ENCODE data around the gene CTIF.

CTIF gene

DNA sequence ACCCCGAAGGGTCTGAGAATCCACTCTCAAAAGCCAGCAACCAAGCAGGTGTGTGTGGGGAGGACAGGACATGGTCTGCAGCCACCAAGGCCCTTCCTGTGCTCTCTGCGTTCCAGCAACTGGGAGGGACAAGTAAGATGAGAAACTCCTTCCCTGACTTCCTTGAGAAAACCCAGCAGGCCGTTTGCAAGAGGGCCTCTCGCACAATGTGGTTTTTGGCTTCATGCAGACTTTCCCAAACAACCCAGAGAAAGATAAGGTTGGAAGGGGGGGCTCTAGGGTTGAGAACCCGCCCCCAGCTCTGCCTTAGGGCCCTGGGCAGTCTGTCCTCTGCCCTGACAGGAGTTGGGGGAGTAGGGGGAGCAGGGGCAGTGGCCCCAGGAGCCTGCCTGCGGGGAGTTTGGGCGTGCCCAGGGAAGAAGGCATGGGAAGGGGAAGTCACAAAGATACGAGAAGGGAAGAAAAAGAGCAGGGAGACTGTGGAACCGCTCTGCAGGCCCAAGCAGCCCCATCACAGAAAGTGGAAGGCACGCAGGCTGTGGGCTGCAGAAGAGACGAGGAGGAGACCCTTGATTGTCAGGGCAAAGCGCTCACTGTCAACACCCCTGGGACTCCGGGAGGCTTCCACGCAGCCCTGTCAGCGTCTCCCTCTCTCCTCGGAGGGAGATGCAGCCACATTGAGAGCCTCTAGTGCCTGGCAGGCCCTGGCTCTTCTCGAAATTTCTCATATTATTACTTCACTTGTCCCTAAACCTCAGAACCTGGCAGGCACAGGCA, 312.2 kb downstream of the CTIF start:
- DNase-seq: no peak
- peaks cover 85% of the 10 kb centered on the region for H3K4me1 Mint-ChIP-seq
- TF ChIP-seq, protein P1, sequence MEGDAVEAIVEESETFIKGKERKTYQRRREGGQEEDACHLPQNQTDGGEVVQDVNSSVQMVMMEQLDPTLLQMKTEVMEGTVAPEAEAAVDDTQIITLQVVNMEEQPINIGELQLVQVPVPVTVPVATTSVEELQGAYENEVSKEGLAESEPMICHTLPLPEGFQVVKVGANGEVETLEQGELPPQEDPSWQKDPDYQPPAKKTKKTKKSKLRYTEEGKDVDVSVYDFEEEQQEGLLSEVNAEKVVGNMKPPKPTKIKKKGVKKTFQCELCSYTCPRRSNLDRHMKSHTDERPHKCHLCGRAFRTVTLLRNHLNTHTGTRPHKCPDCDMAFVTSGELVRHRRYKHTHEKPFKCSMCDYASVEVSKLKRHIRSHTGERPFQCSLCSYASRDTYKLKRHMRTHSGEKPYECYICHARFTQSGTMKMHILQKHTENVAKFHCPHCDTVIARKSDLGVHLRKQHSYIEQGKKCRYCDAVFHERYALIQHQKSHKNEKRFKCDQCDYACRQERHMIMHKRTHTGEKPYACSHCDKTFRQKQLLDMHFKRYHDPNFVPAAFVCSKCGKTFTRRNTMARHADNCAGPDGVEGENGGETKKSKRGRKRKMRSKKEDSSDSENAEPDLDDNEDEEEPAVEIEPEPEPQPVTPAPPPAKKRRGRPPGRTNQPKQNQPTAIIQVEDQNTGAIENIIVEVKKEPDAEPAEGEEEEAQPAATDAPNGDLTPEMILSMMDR (IDR thresholded peaks at IDR 0.05): no peak
- peaks cover 3% of the 10 kb centered on the region for H3K27me3 Mint-ChIP-seq (ENCODE audit: low read depth, poor library complexity)
- peak overlapping the region; percentile 93 for H3K27ac Mint-ChIP-seq
- H3K36me3 Mint-ChIP-seq (ENCODE audit: low read depth): peaks cover 25% of the 10 kb centered on the region
- no peaks in the 10 kb centered on the region for H3K9me3 Mint-ChIP-seq
- H3K4me3 Mint-ChIP-seq: no peak overlapping the region

DNA sequence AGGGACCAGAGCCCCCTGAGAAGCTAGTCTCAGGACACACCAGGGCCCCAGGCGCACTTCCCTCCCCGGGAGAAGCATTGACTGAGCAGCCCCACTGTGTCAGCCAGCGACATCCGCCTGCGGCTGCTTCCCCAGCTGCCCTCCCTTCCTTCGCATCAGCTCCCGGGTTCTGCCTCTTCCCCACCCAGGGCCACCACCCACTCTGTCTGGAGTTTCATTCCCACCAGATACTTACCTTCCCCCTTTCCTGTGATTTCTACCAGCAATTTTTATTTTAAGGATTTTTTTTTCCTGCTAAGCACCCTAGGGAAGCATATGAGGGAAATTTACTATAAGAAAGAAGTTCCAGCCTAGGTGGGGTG, 312.7 kb downstream of the CTIF start:
- Mint-ChIP-seq H3K9me3 (no peaks in the 10 kb centered on the region), H3K4me3 (no peak overlapping the region), H3K36me3 (ENCODE audit: low read depth) (peaks cover 22% of the 10 kb centered on the region), H3K4me1 (peaks cover 83% of the 10 kb centered on the region), H3K27ac (peak overlapping the region; percentile 93), H3K27me3 (ENCODE audit: low read depth, poor library complexity) (peaks cover 3% of the 10 kb centered on the region)
- TF ChIP-seq, protein P1 (IDR thresholded peaks at IDR 0.05): no peak
- no peak for DNase-seq

- TF ChIP-seq, protein P1 (IDR thresholded peaks at IDR 0.05): no peak
- no peak for DNase-seq
- peaks cover 3% of the 10 kb centered on the region for H3K27me3 Mint-ChIP-seq (ENCODE audit: low read depth, poor library complexity)
- H3K27ac Mint-ChIP-seq: no peak overlapping the region
- peaks cover 24% of the 10 kb centered on the region for H3K36me3 Mint-ChIP-seq (ENCODE audit: low read depth)
- H3K4me3 Mint-ChIP-seq: no peak overlapping the region
- peaks cover 82% of the 10 kb centered on the region for H3K4me1 Mint-ChIP-seq
- H3K9me3 Mint-ChIP-seq: no peaks in the 10 kb centered on the region
These were observed 313.5 kb downstream of the CTIF start for GRCh38 chr18:48852292-48852691.

- Mint-ChIP-seq H3K4me3 (no peak overlapping the region), H3K4me1 (peaks cover 82% of the 10 kb centered on the region), H3K36me3 (ENCODE audit: low read depth) (peaks cover 30% of the 10 kb centered on the region), H3K27me3 (ENCODE audit: low read depth, poor library complexity) (peaks cover 3% of the 10 kb centered on the region), H3K9me3 (no peaks in the 10 kb centered on the region), H3K27ac (no peak overlapping the region)
- TF ChIP-seq, protein P1 (IDR thresholded peaks at IDR 0.05): no peak
- no peak for DNase-seq
These were observed 314.0 kb downstream of the CTIF start for GRCh38 chr18:48852794-48853193.

DNA sequence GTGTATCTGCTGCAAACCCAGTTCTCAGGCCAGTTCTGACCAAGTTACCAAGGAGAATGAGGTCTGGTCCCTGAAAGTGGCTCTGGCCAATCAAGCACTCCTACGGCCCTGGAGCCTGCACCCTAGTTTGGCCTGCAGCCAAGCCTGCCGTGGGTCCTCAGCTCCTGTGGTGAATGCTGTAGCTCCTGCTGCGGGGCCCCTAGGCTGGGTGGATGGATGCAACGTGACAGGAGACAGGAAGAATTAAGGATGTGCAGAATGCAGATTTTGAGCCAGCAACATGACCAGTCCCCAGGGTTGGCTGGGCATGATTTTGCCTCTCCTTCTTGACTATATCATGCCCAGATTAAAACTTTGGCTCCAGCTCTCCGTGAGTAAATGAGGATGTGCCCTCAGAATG, 314.8 kb downstream of the CTIF start:
- H3K27me3 Mint-ChIP-seq (ENCODE audit: low read depth, poor library complexity): peaks cover 3% of the 10 kb centered on the region
- peaks cover 82% of the 10 kb centered on the region for H3K4me1 Mint-ChIP-seq
- no peak for DNase-seq
- peaks cover 36% of the 10 kb centered on the region for H3K36me3 Mint-ChIP-seq (ENCODE audit: low read depth)
- no peak overlapping the region for H3K4me3 Mint-ChIP-seq
- H3K9me3 Mint-ChIP-seq: no peaks in the 10 kb centered on the region
- TF ChIP-seq, protein P1 (IDR thresholded peaks at IDR 0.05): no peak
- no peak overlapping the region for H3K27ac Mint-ChIP-seq

DNA sequence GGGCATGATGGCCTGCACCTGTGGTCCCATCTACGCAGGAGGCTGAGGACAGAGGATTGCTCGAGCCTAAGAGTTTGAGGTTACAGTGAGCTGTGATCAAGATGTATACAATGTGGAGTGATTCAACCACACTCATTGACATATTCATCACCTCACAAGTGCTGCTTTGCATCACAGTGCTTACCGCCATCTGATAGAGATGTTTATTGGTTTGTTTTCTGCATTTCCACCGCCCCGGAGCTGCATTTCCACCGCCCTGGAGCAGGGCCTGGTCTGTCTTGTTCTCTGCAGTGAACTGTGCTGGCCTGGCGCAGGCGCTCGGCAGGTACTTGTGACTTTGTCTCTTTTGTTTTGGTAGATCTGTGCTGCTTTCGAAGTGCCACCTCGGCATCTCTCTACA, 315.9 kb downstream of the CTIF start:
- Mint-ChIP-seq H3K4me3 (no peak overlapping the region), H3K27ac (no peak overlapping the region), H3K27me3 (ENCODE audit: low read depth, poor library complexity) (peaks cover 2% of the 10 kb centered on the region), H3K4me1 (peaks cover 86% of the 10 kb centered on the region), H3K9me3 (no peaks in the 10 kb centered on the region), H3K36me3 (ENCODE audit: low read depth) (peaks cover 35% of the 10 kb centered on the region)
- no peak for DNase-seq
- TF ChIP-seq, protein P1 (IDR thresholded peaks at IDR 0.05): no peak
